MM.1S (cell line): ENCODE data around the gene SCAANT1.
A peak's percentile ranks its signal among the peaks of the same experiment; 100 is the strongest.

Experiments used
- DNase-seq: peaks from one replicate; pipeline ENCODE4 v3.0.0-alpha.2; 2015
- H2AFZ ChIP-seq: fragments of 300-600 bp; sonication (generic); 2 replicates; pipeline ENCODE4 v1.6.0; 2016; ENCODE audit warnings: antibody characterized with exemption, low read length
- H3F3A ChIP-seq: fragments of 300-600 bp; sonication (generic); 2 replicates; pipeline ENCODE4 v1.6.1; 2016; ENCODE audit warnings: mild to moderate bottlenecking, antibody characterized with exemption, low read length, moderate library complexity, mixed read lengths; ENCODE audit not compliant: insufficient read depth
- H3K27ac ChIP-seq: fragments of 300-600 bp; sonication (generic); 2 replicates; pipeline ENCODE4 v1.5.1; 2016; ENCODE audit warnings: mild to moderate bottlenecking, low read length
- H3K27me3 ChIP-seq: fragments of 300-600 bp; sonication (generic); replicated peaks from 2 replicates; pipeline ENCODE4 v1.6.0; 2016; ENCODE audit warnings: low read length; ENCODE audit not compliant: insufficient read depth
- H3K36me3 ChIP-seq: fragments of 300-600 bp; sonication (generic); replicated peaks from 2 replicates; pipeline ENCODE4 v1.6.1; 2016; ENCODE audit warnings: mild to moderate bottlenecking, low read length, mixed read lengths; ENCODE audit not compliant: insufficient read depth
- H3K4me1 ChIP-seq: fragments of 300-600 bp; sonication (generic); 2 replicates; pipeline ENCODE4 v1.6.1; 2016; ENCODE audit warnings: low read length, mixed read lengths
- H3K4me2 ChIP-seq: fragments of 300-600 bp; sonication (generic); 2 replicates; pipeline ENCODE4 v1.6.0; 2016; ENCODE audit warnings: low read depth, low read length
- H3K4me3 ChIP-seq: fragments of 300-600 bp; sonication (generic); 2 replicates; pipeline ENCODE4 v1.5.1; 2016; ENCODE audit warnings: low read length, mixed read lengths
- H3K79me2 ChIP-seq: fragments of 300-600 bp; sonication (generic); 2 replicates; pipeline ENCODE4 v1.6.1; 2016; ENCODE audit warnings: mixed run types, low read length, mixed read lengths
- H3K9ac ChIP-seq: fragments of 300-600 bp; sonication (generic); 2 replicates; pipeline ENCODE4 v1.6.1; 2016; ENCODE audit warnings: low read length, mixed read lengths
- H3K9me2 ChIP-seq: fragments of 300-600 bp; sonication (generic); replicated peaks from 2 replicates; pipeline ENCODE4 v1.6.1; 2016; ENCODE audit warnings: mild to moderate bottlenecking, low read length, mixed read lengths; ENCODE audit not compliant: insufficient read depth
- H3K9me3 ChIP-seq: fragments of 300-600 bp; sonication (generic); replicated peaks from 2 replicates; pipeline ENCODE4 v1.6.1; 2016; ENCODE audit warnings: mild to moderate bottlenecking, low read length, mixed read lengths; ENCODE audit not compliant: insufficient read depth
- H4K20me1 ChIP-seq: fragments of 300-600 bp; sonication (generic); 2 replicates; pipeline ENCODE4 v1.6.1; 2016; ENCODE audit warnings: mild to moderate bottlenecking, low read length, moderate library complexity, mixed read lengths; ENCODE audit not compliant: insufficient read depth
- EZH2 ChIP-seq: fragments of 300-600 bp; sonication (generic); optimal IDR thresholded peaks from 2 replicates; pipeline ENCODE3; 2017; ENCODE audit warnings: low read depth, mild to moderate bottlenecking, antibody characterized with exemption, low read length, mixed read lengths
- EZH2phosphoT487 ChIP-seq: fragments of 300-600 bp; sonication (generic); IDR thresholded peaks from 2 replicates; pipeline ENCODE4 v1.6.1; 2018; ENCODE audit warnings: antibody characterized with exemption, low read length
- TF ChIP-seq, protein P1 (sequence below): fragments of 300-600 bp; sonication (generic); IDR thresholded peaks from 2 replicates; pipeline ENCODE4 v1.5.1; 2016; ENCODE audit warnings: antibody characterized with exemption, low read length, mixed read lengths

SCAANT1 gene

DNA sequence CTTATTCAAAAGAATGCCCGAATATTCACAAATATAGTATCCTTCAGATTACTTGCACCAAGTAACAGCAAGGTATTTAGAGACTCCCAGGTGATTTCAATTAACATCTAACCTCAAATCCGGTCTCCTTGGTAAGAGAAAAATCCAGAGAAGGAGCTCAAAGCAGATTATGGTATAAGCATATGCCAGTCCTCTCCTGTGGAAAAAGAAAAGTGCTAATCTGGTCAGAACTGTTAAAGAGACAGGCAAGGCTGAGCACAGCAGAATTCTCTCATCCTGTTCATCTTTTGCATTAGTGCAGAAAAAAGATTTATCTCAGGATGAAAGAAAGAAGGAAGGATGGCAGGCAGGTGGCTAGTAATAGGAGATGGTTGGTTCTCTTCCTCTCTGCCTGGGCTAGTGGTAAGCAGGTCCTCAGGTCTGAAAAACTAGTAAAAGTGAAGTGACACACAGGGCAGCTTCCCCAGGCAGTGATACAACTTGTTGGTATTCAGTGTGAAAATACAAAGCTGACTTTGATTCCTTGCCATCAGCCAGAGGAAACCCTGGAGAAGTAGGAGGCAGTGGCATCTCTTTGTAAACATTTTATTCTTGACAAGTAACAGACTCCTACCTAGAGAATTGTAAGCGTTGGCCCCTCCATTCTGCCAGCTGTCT lies 34.3 kb downstream of the SCAANT1 start:
- peaks cover 84% of the 10 kb centered on the region for H3K79me2 ChIP-seq

DNA sequence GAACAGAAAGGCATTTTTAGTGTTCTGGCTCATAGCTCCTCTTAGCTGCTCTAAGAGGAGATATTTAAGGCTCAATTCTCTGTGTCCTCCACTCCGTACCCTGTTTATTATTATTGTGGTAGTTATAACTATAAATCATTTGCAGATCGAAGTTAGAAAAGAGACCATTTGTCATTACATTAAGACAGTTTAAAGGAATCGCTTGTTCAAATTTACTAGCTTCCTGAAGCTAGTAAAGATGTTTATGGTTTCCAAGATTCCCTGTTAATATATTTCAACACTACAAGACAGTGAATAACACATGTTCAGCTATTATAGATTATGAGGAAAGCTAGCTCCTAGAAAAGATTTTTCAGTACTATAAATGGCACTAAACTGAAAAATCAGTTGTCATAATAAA lies 35.9 kb downstream of the SCAANT1 start:
- no peaks in the 10 kb centered on the region for H4K20me1 ChIP-seq
- H3K36me3 ChIP-seq = no peaks in the 10 kb centered on the region
- TF ChIP-seq EZH2phosphoT487 (no peak), EZH2 (no peak)
- TF ChIP-seq, protein P1, sequence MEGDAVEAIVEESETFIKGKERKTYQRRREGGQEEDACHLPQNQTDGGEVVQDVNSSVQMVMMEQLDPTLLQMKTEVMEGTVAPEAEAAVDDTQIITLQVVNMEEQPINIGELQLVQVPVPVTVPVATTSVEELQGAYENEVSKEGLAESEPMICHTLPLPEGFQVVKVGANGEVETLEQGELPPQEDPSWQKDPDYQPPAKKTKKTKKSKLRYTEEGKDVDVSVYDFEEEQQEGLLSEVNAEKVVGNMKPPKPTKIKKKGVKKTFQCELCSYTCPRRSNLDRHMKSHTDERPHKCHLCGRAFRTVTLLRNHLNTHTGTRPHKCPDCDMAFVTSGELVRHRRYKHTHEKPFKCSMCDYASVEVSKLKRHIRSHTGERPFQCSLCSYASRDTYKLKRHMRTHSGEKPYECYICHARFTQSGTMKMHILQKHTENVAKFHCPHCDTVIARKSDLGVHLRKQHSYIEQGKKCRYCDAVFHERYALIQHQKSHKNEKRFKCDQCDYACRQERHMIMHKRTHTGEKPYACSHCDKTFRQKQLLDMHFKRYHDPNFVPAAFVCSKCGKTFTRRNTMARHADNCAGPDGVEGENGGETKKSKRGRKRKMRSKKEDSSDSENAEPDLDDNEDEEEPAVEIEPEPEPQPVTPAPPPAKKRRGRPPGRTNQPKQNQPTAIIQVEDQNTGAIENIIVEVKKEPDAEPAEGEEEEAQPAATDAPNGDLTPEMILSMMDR = no peak
- DNase-seq = no peak
- H3K9ac ChIP-seq = no peak overlapping the region
- H2AFZ ChIP-seq = no peak overlapping the region
- no peaks in the 10 kb centered on the region for H3K27me3 ChIP-seq
- peaks cover 26% of the 10 kb centered on the region for H3K4me1 ChIP-seq
- no peaks in the 10 kb centered on the region for H3K9me2 ChIP-seq
- no peak overlapping the region for H3K4me2 ChIP-seq
- H3F3A ChIP-seq = peaks cover 18% of the 10 kb centered on the region
- no peak overlapping the region for H3K4me3 ChIP-seq
- H3K9me3 ChIP-seq = no peaks in the 10 kb centered on the region
- H3K27ac ChIP-seq = no peak overlapping the region
- H3K79me2 ChIP-seq = peaks cover 85% of the 10 kb centered on the region

More for the DNA sequence above, 34.3 kb downstream of the SCAANT1 start:
- Histone ChIP-seq H3K27me3 (no peaks in the 10 kb centered on the region), H3K4me2 (peak overlapping the region; percentile 68), H3K4me3 (no peak overlapping the region), H3K9ac (no peak overlapping the region), H2AFZ (no peak overlapping the region), H3K27ac (peak overlapping the region; percentile 34; the same call in 1 of the 2 replicates), H3K36me3 (no peaks in the 10 kb centered on the region), H3K9me2 (no peaks in the 10 kb centered on the region), H3K9me3 (no peaks in the 10 kb centered on the region), H3K4me1 (peaks cover 24% of the 10 kb centered on the region), H3F3A (peaks cover 18% of the 10 kb centered on the region), H4K20me1 (no peaks in the 10 kb centered on the region)
- TF ChIP-seq, protein P1 = no peak
- TF ChIP-seq EZH2 = no peak
- TF ChIP-seq EZH2phosphoT487 = no peak
- DNase-seq = no peak

DNA sequence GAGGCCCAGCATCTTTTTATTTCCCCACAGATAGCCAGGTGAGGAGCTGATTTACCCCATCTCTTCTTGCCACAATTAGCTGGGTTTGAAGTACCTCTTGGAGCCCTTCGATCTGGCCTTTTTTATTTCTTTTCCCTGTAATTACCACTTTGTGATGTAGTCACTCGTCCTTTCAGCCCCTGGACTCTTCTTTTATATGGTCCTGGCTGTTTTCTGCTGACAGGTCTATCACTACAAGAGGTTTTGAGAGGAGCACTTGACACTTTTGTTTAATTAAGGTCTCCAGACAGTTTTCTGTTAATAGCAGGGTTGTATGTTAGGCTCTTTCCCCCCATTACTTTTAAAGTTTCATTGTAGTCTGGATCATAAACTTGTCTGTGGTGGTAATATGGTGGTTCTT lies 36.7 kb downstream of the SCAANT1 start:
- no peak for DNase-seq
- no peak overlapping the region for H3K27ac ChIP-seq
- peaks cover 18% of the 10 kb centered on the region for H3F3A ChIP-seq
- H3K4me2 ChIP-seq = no peak overlapping the region
- no peaks in the 10 kb centered on the region for H3K27me3 ChIP-seq
- TF ChIP-seq EZH2phosphoT487 (no peak), EZH2 (no peak)
- TF ChIP-seq, protein P1 = no peak
- H3K9me2 ChIP-seq = no peaks in the 10 kb centered on the region
- no peak overlapping the region for H2AFZ ChIP-seq
- no peak overlapping the region for H3K9ac ChIP-seq
- H3K79me2 ChIP-seq = peaks cover 85% of the 10 kb centered on the region
- H3K36me3 ChIP-seq = no peaks in the 10 kb centered on the region
- no peaks in the 10 kb centered on the region for H4K20me1 ChIP-seq
- peaks cover 26% of the 10 kb centered on the region for H3K4me1 ChIP-seq
- no peaks in the 10 kb centered on the region for H3K9me3 ChIP-seq
- H3K4me3 ChIP-seq = no peak overlapping the region
